Measurements from ENCODE around the gene KCNT2.

KCNT2 gene

GRCh38 chr1:196450143-196451095 lies 157.8 kb downstream of the KCNT2 start:
- no peak for DNase-seq (ENCODE audit: low read depth in 2 of 2, low spot score in 1 of 2)

- DNase-seq (ENCODE audit: low read depth in 2 of 2, low spot score in 1 of 2) = no peak
Measured at GRCh38 chr1:196449460-196449859, 158.8 kb downstream of the KCNT2 start.

DNA sequence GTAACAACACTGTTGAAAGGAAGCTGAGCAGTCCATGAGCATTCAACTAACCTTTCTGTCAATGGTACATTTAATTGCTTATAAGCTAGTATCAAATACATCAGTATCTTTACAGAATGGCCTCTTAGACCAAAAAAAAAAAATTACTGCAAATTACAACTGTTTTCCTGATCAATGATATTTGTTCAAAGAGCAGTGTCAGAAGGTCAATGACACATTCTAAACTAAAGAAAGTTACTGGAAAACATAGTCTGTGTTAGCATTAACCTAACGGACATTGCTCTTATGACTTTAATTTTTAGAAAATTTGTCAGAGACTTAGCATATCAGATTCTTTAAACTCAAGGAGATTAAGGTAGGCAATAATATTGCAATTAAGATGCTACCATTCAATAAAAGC lies 162.5 kb downstream of the KCNT2 start:
- DNase-seq (ENCODE audit: low read depth in 2 of 2, low spot score in 1 of 2) = no peak

DNA sequence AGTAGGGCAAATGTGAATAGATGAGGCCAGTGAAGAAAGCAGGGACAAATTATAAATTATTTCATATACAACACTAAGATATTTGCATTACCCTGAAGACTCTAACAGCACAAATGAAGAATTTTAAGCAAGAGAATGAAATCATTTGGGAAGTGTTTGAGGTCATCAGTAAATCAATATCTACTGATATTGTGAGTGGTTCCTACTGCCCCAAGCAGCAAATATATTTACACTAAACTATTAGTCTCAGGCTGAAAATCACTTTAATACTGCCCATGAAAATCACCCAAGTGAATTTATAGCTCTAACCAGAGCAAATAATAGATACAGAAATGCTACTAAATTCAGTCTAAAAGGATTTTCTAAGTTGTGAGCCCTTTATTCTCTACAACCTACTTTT lies 163.6 kb downstream of the KCNT2 start:
- DNase-seq (ENCODE audit: low read depth in 2 of 2, low spot score in 1 of 2) = no peak

GRCh38 chr1:196442366-196442765 lies 165.9 kb downstream of the KCNT2 start:
- no peak for DNase-seq (ENCODE audit: low read depth in 2 of 2, low spot score in 1 of 2)

GRCh38 chr1:196440711-196441110 lies 167.5 kb downstream of the KCNT2 start:
- no peak for DNase-seq (ENCODE audit: low read depth in 2 of 2, low spot score in 1 of 2)

GRCh38 chr1:196438329-196438728 lies 169.9 kb downstream of the KCNT2 start:
- DNase-seq (ENCODE audit: low read depth in 2 of 2, low spot score in 1 of 2) = no peak

GRCh38 chr1:196437671-196438070 lies 170.6 kb downstream of the KCNT2 start:
- DNase-seq (ENCODE audit: low read depth in 2 of 2, low spot score in 1 of 2) = no peak

DNA sequence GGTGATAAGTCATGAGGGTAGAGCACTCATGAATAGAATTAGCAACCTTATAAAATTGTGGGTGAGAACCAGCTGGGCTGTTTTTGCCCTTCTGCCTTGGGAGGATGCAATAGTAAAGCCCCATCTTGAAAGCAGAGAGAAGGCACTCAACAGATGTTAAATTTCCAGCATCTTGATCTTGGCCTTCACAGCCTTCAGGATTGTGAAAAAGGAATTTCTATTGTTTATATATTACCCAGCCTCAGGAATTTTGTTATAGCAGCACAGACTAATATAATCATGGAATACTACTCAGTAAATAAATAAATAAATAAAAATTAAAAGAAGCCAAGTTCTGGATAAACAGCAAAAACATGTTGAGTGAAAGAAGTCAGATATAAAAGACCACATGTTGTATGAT lies 175.2 kb downstream of the KCNT2 start:
- DNase-seq (ENCODE audit: low read depth in 2 of 2, low spot score in 1 of 2) = no peak

GRCh38 chr1:196427976-196428734 lies 180.1 kb downstream of the KCNT2 start:
- DNase-seq (ENCODE audit: low read depth in 2 of 2, low spot score in 1 of 2) = no peak

GRCh38 chr1:196425513-196425912 lies 182.7 kb downstream of the KCNT2 start:
- no peak for DNase-seq (ENCODE audit: low read depth in 2 of 2, low spot score in 1 of 2)

DNA sequence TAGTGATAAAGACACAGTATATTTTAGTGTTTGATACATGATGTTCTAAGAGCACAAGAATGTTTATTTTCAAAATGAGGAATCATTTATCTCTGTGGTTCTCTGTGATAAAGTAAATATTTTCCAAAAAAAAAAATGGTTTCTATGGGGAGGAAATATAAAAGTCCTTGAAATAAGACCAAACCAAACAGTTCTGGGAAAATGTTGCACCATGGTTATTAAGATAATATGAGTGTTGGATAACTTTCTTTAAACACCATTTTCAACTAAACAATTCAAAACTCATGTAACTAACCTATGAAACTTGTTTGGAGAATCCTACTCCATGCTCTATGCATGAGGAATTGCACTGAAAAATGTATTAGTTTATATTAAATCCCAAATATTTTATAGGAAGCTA lies 184.6 kb downstream of the KCNT2 start:
- no peak for DNase-seq (ENCODE audit: low read depth in 2 of 2, low spot score in 1 of 2)

DNA sequence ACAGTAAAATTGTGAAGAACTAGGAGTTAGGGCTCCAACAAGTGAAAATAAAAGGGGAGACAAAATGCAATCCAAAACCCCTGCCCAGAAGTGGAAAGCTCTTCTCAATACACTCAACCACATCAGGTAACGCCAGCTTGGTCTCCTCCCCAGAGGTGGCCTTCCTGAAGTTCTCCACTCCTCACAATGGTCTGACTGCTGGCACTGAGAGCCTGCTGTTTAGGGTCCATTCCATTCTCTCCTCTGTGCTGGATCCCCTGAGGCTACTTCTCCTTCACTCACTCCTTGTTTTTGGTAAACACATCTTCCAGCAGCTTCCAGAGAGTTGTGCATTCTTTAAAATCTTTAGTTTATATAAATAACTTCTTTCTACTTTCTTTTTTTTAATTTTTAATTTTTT lies 189.5 kb downstream of the KCNT2 start:
- DNase-seq (ENCODE audit: low read depth in 2 of 2, low spot score in 1 of 2) = no peak

- DNase-seq (ENCODE audit: low read depth in 2 of 2, low spot score in 1 of 2) = no peak
Measured at GRCh38 chr1:196415978-196416377, 192.3 kb downstream of the KCNT2 start.

DNA sequence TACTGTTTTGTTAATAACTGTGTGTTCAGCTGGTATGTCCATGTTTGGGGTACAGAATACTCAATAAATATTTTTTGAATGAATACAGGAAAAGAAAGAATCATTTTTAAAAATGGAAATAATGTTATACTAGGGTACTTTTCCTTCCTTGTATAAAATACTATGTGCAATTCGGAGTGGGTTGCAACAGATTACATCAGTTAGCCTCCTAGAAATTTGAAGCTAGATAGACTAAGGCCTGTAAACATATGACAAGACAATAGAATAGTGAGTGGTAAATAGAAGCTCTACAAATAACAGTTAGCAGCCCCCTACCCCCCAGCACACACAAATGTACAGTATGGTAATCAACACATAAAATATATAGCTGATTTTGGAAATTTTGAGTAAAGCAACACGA lies 195.9 kb downstream of the KCNT2 start:
- DNase-seq (ENCODE audit: low read depth in 2 of 2, low spot score in 1 of 2) = no peak

GRCh38 chr1:196410768-196411167 lies 197.5 kb downstream of the KCNT2 start:
- no peak for DNase-seq (ENCODE audit: low read depth in 2 of 2, low spot score in 1 of 2)

- DNase-seq (ENCODE audit: low read depth in 2 of 2, low spot score in 1 of 2) = no peak
Measured at GRCh38 chr1:196409586-196409985, 198.7 kb downstream of the KCNT2 start.

DNA sequence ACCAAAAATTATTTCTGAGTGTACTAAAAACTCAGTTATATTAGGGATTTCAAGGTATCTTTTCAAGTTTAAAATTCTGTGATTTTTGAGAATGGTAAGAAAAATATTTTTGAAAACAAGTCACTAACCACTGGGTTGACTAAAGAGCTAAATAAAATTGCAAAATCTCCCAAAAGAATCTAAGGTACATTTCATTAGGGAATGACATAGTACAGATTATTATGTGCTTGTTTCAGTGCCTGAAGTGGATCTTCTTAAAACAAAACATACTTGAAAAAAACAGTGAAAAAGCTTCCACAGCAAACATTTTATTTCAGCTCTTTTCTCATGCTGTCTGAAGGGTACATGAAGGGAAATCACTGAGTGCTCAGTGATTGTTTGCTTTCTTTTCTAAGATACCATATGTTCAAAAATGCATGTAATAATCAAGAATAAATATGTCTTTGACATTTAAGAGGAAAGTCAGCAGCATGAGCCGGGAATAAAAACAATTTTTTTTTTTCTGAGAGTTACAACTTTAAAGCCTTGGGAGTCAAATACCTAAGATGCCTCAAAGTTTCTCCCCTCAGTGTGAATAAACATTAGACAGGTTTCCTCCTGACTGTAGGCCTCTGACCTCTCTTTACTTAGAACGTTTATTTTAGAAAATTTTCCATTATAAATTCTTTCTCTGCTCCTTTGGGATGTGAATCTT lies 200.7 kb downstream of the KCNT2 start:
- DNase-seq (ENCODE audit: low read depth in 2 of 2, low spot score in 1 of 2) = no peak

GRCh38 chr1:196405839-196406238 lies 202.4 kb downstream of the KCNT2 start:
- DNase-seq (ENCODE audit: low read depth in 2 of 2, low spot score in 1 of 2) = no peak

- no peak for DNase-seq (ENCODE audit: low read depth in 2 of 2, low spot score in 1 of 2)
Measured at GRCh38 chr1:196403803-196404690, 204.2 kb downstream of the KCNT2 start.

- no peak for DNase-seq (ENCODE audit: low read depth in 2 of 2, low spot score in 1 of 2)
Measured at GRCh38 chr1:196401891-196402290, 206.3 kb downstream of the KCNT2 start.
